Left lung (tissue), 10 donors: Measurements from ENCODE around the gene EPB41L2. TPM values are rescaled to one million over a fixed set of nuclear protein-coding genes. Genes with fewer than 3 reads are reported as not detected.

ENCODE experiments used
- ATAC-seq: fragments of 200-7000 bp; cut with Tn5 transposase; one replicate; pipeline ENCODE4 v1.9.1; 2020; ENCODE audit warnings: moderate library complexity
- DNase-seq, 4 donors: peaks; one replicate each; pipeline ENCODE4 v3.0.0-alpha.2; 2013 to 2020
- H3K27ac ChIP-seq, 2 donors: fragments of 200-600 bp; sonication (generic) in 1 of 2; one replicate each; pipeline versions ENCODE4 v1.5.0 to v1.8.0; 2020 to 2021
- H3K27me3 ChIP-seq, 2 donors: fragments of 200-600 bp; sonication (generic) in 1 of 2; one replicate each; pipeline versions ENCODE4 v1.5.0 to v1.8.0; 2020 to 2021
- H3K36me3 ChIP-seq, 2 donors: fragments of 200-600 bp; sonication (generic) in 1 of 2; one replicate each; pipeline versions ENCODE4 v1.5.0 to v1.8.0; 2020 to 2021
- H3K4me1 ChIP-seq, 2 donors: fragments of 200-600 bp; one replicate each; pipeline ENCODE4 v1.8.0; 2021
- H3K4me3 ChIP-seq, 2 donors: fragments of 200-600 bp; sonication (generic) in 1 of 2; one replicate each; pipeline versions ENCODE4 v1.5.0 to v1.8.0; 2020 to 2021; ENCODE audit warnings: mild to moderate bottlenecking in 1 of 2
- H3K9me3 ChIP-seq, 2 donors: fragments of 200-600 bp; sonication (generic) in 1 of 2; one replicate each; pipeline versions ENCODE4 v1.5.0 to v1.8.0; 2020 to 2021
- intact Hi-C, 2 donors: fragments of 100-400 bp; cut with DNase I; formaldehyde crosslinking; loops; one replicate each; pipeline versions ENCODE4 v1.11.2 to v1.14.2; 2022
- polyA plus RNA-seq, 6 donors: library from polyadenylated mRNA; unstranded; fragments of 120-200 nt; gene quantifications; one replicate each; pipeline ENCODE4 v1.2.1, GENCODE V29; 2013; ENCODE audit not compliant: insufficient read length in 6 of 6
- total RNA-seq, 2 donors: library from RNA; stranded (reverse); fragmentation: NEBNext Ultra II Directional; extraction: Animal tissue kit (Norgen Biotek cat#: 25700); gene quantifications; one replicate each; pipeline ENCODE4 v1.2.1, GENCODE V29; 2021
- TF ChIP-seq, protein P1 (sequence below), 2 donors: fragments of 200-600 bp; sonication (generic) in 1 of 2; IDR thresholded peaks; one replicate each; pipeline versions ENCODE4 v1.5.0 to v1.8.0; 2021; ENCODE audit warnings: antibody characterized with exemption in 2 of 2
- donor health status: DM: no; HTN: yes; CAD: no.
- donor health status: DM: no; HTN: no; CAD: no.

Gene EPB41L2
- total and polyA plus RNA-seq, 8 donors, result 91.3 to 277 (median 248) TPM

DNA sequence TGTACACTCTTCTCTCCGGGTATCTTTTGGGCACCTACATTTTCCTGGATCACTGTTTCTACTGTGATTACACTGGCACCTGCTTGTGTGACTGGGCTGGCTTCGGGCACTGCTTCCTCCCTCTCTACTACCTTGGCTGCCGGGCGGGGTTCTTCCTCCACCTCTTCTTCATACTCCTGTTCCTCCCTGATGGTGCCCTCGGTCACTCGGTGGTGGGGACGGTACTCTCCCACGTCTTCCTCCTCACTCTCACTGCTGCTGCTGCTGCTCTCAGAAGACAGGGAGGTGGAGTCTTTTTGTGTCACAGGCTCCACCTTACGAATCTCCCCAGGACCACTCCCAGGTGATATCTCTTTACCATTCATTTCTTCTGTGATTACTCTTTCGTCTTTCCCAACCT lies 193.4 kb downstream of the EPB41L2 start:
- ATAC-seq (no peak), DNase-seq (no peak)
- Histone ChIP-seq H3K9me3 (no peaks in the 10 kb centered on the region), H3K36me3 (peaks cover 0 to 15% of the 10 kb centered on the region in 2 donors), H3K27me3 (no peaks in the 10 kb centered on the region), H3K4me3 (no peak overlapping the region), H3K4me1 (no peaks in the 10 kb centered on the region), H3K27ac (no peak overlapping the region)
- TF ChIP-seq, protein P1, sequence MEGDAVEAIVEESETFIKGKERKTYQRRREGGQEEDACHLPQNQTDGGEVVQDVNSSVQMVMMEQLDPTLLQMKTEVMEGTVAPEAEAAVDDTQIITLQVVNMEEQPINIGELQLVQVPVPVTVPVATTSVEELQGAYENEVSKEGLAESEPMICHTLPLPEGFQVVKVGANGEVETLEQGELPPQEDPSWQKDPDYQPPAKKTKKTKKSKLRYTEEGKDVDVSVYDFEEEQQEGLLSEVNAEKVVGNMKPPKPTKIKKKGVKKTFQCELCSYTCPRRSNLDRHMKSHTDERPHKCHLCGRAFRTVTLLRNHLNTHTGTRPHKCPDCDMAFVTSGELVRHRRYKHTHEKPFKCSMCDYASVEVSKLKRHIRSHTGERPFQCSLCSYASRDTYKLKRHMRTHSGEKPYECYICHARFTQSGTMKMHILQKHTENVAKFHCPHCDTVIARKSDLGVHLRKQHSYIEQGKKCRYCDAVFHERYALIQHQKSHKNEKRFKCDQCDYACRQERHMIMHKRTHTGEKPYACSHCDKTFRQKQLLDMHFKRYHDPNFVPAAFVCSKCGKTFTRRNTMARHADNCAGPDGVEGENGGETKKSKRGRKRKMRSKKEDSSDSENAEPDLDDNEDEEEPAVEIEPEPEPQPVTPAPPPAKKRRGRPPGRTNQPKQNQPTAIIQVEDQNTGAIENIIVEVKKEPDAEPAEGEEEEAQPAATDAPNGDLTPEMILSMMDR (IDR thresholded peaks at IDR 0.05), result no peak
- intact Hi-C loops, result no loop called here

DNA sequence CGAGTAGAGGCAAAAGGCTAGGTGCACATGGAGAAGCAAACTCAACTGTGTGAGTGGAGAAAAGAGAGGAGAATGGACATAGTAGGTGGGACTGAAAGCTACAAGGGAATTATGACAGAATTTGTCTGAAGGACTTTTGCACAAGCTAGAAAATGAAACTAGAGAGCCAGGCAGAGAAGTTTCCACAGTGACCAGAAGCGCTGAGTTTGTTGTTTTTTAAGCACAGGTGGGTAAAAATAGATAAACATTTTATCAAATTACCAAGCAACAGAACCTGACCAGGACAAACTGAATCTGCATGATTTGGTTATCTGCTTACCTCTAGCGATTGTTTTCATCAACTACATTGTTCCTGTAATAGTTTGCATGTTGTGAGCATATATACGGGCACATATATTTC lies 197.3 kb downstream of the EPB41L2 start:
- intact Hi-C loops, result no loop called here
- peaks cover 0 to 15% of the 10 kb centered on the region in 2 donors for H3K36me3 ChIP-seq
- ATAC-seq, result no peak

DNA sequence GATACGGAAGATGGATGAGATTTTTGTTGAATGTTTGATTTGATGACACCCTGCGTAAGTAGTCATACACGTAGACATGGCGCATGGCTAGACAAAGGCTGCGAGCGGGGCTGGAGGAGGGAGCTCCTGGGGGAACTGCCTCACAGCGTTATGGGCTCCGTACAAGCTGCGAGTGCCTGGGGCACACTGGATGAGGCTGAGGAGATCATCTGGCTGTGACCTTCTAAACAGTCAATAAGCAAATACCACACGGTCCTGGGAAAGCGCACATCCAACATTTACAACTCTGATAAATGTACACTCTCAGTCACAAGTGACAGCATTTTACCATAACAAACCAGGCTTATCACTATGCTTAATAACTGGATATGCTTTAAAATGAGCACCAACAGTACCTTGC lies 198.7 kb downstream of the EPB41L2 start:
- H3K36me3 ChIP-seq, result peaks cover 0 to 8% of the 10 kb centered on the region in 2 donors
- ATAC-seq, result no peak
- TF ChIP-seq, protein P1 (IDR thresholded peaks at IDR 0.05), result no peak

More for the DNA sequence above, 197.3 kb downstream of the EPB41L2 start:
- Histone ChIP-seq H3K9me3 (no peaks in the 10 kb centered on the region), H3K4me3 (no peak overlapping the region), H3K27me3 (no peaks in the 10 kb centered on the region), H3K27ac (no peak overlapping the region), H3K4me1 (no peaks in the 10 kb centered on the region)
- TF ChIP-seq, protein P1 (IDR thresholded peaks at IDR 0.05), result no peak
- DNase-seq, result no peak

DNA sequence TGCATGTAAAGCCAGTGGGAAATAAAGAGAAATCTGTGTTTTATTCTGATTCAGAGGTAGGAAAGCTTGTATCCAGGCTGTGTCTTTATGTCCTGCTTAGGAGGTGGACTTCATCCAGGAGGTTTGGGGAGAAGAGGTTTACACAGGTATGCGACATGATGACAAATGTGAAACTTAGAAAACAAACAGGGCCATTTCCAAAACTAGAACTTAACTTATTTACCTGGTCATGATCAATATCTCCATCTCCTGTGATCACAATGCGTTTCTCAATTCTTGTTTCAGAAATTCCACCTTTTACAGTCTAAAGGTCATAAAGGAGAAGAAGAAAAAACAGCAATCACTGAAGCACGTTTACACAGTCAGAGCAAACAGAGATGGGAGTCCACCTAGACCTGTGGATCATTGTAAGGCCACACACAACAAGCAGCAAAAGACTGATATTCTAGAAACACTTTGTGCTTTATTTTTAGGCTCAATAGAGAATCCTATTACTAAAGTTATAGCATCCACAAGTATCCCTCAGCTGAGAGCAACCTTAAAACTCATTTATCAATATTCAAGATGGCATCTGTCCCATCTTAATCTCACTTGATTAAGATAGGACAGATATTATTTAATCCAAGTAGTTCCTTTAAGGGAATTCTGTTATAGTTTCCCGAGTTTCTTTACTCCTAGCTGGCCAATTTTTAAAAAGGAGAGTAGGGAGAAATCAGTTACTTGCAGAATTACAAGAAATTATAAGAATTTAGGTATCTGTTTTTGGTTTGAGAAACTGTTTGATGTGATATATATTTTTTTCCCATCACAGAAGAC lies 199.4 kb downstream of the EPB41L2 start:
- no peak overlapping the region for H3K27ac ChIP-seq
- intact Hi-C loops, result no loop called here
- no peaks in the 10 kb centered on the region for H3K27me3 ChIP-seq
- no peak overlapping the region for H3K4me3 ChIP-seq
- ATAC-seq (no peak), DNase-seq (no peak)
- H3K4me1 ChIP-seq, result no peaks in the 10 kb centered on the region
- TF ChIP-seq, protein P1 (IDR thresholded peaks at IDR 0.05), result no peak
- peaks cover 0 to 7% of the 10 kb centered on the region in 2 donors for H3K36me3 ChIP-seq
- no peaks in the 10 kb centered on the region for H3K9me3 ChIP-seq

More for the DNA sequence above, 198.7 kb downstream of the EPB41L2 start:
- DNase-seq, result peak in 1 of 4 donors; percentile 34
- intact Hi-C loops, result no loop called here
- no peak overlapping the region for H3K4me3 ChIP-seq
- no peaks in the 10 kb centered on the region for H3K4me1 ChIP-seq
- H3K27me3 ChIP-seq, result no peaks in the 10 kb centered on the region
- H3K9me3 ChIP-seq, result no peaks in the 10 kb centered on the region
- H3K27ac ChIP-seq, result no peak overlapping the region

DNA sequence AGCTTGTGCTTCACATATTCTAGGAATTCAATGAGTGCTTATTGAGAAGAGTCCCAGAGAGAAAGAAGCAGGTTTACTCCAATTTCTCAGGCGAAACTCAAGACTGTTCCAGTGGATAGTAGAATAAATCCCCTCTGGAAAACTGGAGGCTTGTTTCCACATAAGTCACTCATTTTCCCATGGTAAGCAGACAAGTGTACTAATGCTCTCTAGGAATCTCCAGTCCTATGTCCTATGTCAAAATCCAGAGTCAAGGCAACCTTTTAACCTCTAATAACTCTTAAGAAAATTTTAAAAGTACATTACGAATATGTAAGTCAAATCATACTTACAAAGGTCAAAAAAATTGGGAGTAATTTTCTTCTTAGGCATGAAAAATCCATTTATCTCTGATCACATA lies 200.7 kb downstream of the EPB41L2 start:
- H3K27me3 ChIP-seq, result no peaks in the 10 kb centered on the region
- H3K36me3 ChIP-seq, result peaks cover 0 to 7% of the 10 kb centered on the region in 2 donors
- no peak for ATAC-seq
- DNase-seq, result no peak
- H3K4me3 ChIP-seq, result no peak overlapping the region
- intact Hi-C loops, result no loop called here
- no peaks in the 10 kb centered on the region for H3K4me1 ChIP-seq
- H3K27ac ChIP-seq, result no peak overlapping the region
- TF ChIP-seq, protein P1 (IDR thresholded peaks at IDR 0.05), result no peak
- H3K9me3 ChIP-seq, result no peaks in the 10 kb centered on the region
